Measurements from ENCODE around the gene PSMD3. TPM values are rescaled to one million over a fixed set of nuclear protein-coding genes. Genes with fewer than 3 reads are reported as not detected.
A peak's percentile ranks its signal among the peaks of the same experiment; 100 is the strongest.
"Not testable (repeated sequence)": the region's sequence is repeated elsewhere in the genome, so short reads cannot be mapped to it uniquely, and the experiment has no call there.

The PSMD3 gene
- 124 and 134 TPM in 2 replicates for total RNA-seq

DNA sequence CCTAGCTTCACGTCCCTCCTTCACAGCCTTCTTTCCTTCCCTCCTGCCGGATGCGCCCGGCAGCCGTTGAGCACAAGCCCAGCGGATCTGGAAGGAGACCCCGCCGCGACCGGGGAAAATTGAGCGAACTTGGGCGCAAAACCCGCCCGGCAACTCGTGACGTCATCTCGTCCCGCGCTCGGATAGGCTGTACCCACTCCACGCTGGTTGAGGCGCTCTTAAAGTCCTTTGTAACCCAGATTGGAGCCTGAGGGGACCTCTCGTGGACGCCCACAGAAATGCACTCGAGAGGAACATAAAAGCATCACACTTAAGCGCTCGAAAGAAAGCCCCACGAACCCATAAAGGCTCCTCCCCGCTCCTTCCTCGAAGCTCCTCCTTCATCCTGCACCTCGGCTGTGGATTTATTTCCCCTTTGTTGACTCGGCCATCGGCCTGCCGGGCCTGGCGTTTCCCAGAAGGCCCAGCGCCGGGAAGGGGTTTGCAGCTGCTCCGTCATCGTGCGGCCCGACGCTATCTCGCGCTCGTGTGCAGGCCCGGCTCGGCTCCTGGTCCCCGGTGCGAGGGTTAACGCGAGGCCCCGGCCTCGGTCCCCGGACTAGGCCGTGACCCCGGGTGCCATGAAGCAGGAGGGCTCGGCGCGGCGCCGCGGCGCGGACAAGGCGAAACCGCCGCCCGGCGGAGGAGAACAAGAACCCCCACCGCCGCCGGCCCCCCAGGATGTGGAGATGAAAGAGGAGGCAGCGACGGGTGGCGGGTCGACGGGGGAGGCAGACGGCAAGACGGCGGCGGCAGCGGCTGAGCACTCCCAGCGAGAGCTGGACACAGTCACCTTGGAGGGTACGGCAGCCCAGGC lies at the start of gene PSMD3:
Gene PSMD3, plus strand, starts transcription at position 457 of the 856 bp plus-strand sequence. Its CDS starts 164 bp downstream, at position 621.
- DNase-seq (ENCODE audit: extremely low read depth, low read depth, low spot score), result peak; percentile 100

DNA sequence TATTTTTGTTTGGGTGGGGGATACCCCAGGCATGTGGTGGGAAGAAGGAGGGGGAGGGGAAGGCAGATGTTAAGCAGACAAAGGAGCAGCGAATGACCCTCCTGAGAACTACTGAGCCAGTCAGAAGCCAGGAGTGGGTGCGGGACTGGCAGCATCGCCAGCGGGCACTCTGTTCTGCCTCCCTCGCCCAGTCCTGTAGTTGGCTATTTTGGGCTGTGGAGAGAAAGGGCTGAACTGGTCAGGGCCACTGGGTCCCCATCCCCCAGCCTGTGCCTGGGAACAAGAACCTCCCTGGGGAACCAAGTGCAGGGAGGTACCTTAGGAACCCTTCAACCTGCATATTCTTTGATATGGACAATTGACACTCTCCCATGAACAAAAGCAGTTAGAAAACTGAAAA lies 46.7 kb upstream of the PSMD3 start:
- DNase-seq (ENCODE audit: extremely low read depth, low read depth, low spot score), result no peak

DNA sequence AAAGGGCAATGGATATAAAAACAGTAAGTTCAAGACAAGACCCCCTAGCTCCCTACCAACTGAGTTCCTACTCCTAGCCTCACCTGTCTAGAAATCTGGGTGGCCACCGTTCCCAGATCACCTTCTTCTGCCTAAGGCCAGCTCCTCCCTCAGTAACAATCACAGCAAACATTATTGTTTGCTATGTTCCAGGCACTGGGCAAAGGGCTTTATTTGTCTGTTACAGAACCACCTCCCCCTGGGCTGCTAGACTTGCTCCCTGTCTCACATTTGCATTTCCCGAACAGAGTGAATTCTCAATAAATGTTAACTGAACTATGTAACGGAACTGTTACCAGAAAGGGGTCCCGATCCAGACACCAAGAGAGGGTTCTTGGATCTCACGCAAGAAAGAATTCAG lies 46.3 kb upstream of the PSMD3 start:
- no peak for DNase-seq (ENCODE audit: extremely low read depth, low read depth, low spot score)

DNA sequence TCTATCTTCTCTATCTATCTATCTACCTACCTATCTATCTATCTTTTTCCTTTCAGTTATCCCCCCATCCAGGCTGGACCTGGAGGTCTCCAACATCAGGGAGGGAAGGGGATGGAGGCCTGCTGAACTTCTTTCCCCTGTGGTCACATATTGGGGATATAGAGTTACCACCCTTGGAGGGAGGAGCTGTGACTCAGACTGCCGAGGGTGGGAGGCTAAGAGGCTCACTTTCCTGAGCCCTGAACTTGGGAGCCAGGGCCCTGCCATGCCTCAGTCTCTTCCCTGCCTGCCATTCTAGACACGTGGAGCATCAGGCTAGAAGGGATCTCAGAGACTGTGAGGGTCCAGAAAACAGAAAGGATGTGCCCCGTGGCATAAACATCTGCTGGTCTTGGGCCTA lies 44.7 kb upstream of the PSMD3 start:
- no peak for DNase-seq (ENCODE audit: extremely low read depth, low read depth, low spot score)

DNA sequence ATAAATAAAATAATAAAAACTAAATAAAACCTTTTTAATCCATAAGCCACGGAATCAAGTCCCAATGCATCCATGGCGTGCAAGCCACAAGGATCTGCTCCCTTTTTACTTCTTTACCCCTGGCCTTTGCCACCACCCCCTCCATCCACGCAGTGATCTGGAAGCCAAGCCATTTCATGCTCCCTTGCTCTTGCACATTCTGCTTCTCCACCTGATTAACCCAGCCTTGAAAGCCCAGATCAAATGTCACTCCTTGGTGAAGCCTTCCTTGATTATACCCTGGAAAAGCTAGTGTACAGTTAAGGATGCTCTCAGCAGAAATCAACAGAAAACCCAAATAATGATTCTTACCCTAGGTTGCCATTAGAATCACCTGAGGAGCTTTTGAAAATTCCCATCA lies 43.2 kb upstream of the PSMD3 start:
- DNase-seq (ENCODE audit: extremely low read depth, low read depth, low spot score), result no peak

DNA sequence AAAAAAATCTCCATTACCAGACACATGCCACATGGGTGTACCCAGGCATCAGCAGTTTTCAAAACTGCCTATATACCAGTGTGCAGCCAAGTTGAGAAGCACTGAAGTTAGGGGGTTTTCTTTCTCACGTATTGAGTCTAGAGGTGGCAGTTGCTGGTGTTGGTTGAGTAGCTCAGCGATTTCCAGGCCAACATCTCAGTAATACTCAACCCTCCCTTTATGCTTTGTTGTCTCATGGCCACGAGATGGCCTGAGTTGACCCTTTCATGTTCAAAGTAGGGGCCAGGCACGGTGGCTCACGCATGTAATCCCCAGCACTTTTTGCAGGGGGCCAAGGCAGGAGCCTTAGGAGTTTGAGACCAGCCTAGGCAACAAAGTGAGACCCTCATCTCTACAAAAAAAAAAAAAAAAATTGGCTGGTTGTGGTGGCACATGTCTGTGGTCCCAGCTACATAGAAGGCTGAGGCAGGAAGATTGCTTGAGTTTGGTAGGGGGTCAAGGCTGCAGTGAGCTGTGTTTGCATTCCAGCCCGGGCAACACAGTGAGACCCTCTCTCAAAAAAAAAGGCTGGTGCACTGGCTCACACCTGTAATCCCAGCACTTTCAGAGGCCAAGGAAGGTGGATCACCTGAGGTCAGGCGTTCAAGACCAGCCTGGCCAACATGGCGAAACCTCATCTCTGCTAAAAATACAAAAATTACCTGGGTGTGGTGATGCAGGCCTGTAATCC lies 42.3 kb upstream of the PSMD3 start:
- no peak for DNase-seq (ENCODE audit: extremely low read depth, low read depth, low spot score)

DNA sequence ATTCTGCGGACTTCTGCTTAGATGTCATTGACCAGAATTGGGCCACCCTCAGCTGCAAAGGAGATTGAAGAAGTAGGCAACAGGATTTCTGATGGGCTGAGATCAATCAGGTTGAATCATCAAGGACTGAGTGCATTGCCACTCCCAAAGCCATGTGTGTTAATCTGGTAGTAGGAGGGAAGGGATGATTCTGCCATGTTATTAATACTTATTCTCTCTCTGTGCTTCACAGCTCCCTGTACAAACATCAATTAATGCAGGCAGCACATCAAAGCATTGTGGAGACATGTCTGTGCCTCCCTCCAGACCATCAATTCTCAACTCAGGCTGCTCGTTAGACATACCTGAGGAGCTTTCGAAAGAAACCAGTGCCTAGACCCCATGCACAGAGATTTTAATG lies 41.5 kb upstream of the PSMD3 start:
- DNase-seq (ENCODE audit: extremely low read depth, low read depth, low spot score), result no peak

DNA sequence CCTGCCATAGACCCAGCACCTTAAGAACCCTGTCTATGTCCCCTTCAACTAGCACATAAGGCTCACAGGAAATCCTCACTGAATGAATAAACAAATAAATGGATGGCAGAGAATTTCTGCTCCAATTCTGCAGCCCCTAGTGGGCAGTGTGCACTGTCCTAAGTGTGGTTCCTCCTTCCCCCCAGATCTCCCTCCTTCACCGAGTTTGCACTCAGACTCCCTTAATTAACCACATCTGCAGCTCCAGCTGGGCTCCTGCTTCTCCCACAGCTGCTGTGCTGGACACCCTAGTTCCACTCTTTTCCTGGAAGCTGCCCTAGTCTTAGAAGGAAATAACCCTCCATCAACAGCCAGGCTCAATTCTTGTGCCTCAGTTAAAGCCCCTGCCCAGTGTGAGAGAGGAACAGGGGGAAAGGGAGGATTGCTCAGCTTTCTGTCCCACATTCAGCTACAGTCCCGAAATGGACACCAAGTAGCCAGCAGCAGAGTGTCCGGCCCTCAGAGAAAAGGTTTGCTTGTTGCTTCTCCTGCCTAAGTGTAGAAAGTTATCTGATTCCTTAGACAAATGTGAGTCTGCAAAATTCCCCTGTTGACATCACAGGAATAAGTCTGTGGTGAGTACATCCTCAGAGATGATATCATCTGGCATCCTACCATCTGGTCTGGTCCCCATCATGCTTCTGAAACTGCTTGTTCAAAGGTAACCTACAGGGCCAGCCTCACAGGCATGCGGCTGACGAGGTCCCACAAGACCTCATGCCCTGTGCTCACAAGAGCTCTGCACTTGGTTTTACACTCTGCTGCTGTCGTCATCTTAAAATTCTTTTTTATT lies 40.8 kb upstream of the PSMD3 start:
- DNase-seq (ENCODE audit: extremely low read depth, low read depth, low spot score), result no peak

DNA sequence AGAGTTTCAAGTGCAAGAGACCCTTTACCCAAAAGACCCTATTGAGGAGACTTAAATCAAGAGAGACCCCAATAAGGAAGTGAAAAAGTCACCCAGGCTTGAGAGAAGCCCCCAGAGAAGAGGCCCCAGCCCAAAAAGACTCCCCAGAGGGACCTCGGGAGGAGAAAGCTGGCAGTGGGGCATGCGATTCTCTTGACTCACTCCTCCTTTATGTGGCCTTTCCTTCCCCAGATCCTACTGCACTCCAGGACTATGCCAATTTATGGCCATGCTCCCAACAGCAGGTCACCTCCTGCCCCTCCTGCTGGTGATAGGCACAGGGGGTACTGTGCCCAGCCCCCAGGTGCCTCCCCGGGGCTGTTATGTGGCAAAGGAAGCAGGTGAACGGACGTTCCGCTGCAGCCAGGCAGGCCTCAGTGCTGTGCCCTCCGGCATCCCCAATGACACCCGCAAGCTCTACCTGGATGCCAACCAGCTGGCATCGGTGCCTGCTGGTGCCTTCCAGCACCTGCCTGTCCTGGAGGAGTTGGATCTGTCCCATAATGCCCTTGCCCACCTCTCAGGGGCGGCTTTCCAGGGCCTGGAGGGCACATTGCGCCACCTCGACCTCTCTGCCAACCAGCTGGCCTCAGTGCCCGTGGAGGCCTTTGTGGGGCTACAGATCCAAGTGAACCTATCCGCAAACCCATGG lies 36.8 kb upstream of the PSMD3 start:
- no peak for DNase-seq (ENCODE audit: extremely low read depth, low read depth, low spot score)

DNA sequence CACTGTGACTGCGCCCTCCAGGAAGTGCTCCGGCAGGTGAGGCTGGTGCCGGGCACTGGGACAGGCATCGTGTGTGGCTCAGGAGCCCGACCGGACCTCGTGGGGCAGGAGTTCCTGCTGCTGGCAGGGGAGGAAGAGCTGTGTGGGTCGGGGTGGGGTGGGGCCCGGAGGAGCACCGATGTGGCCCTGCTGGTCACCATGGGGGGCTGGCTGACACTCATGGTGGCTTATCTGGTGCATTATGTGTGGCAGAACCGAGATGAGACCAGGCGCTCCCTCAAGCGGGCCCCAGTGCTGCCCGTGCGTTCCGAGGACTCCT lies 36.3 kb upstream of the PSMD3 start:
- DNase-seq (ENCODE audit: extremely low read depth, low read depth, low spot score), result no peak

DNA sequence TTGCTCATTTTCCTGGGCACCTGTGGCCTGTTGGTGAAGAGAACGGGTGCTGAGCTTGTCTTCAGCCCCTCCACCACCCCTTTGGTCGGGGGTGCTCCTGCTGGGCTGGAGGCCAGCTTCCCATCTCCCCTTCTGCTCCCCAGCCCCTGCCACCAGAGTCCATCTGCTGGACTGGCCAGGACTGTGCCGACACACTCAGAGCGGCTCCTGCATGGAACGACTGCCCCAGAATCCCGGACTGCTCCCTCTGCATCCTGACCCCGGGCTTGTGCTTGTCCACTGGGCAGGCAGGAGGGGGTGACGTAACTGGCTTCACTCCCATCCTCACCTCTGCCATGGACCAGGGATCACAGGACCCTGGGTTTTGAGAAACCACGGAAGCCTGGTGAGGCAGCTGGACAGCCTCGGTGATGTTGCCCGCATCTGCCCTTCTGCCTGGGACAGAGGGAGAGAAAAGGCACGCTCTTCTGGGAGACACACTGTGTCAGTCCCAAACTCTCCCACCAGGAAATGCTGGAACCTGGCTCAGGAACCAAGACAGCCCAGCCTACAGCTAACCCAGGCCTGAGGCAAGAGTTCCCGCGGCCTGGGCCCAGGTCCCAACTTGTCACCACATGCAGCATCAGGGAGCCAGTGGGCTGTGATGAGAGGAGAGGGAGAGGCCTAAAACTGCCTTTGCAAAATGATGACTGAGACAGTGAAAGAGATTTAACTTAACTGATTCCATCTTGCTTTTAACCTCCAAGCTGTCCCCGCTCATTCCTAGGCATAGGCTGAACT lies 33.9 kb upstream of the PSMD3 start:
- no peak for DNase-seq (ENCODE audit: extremely low read depth, low read depth, low spot score)

DNA sequence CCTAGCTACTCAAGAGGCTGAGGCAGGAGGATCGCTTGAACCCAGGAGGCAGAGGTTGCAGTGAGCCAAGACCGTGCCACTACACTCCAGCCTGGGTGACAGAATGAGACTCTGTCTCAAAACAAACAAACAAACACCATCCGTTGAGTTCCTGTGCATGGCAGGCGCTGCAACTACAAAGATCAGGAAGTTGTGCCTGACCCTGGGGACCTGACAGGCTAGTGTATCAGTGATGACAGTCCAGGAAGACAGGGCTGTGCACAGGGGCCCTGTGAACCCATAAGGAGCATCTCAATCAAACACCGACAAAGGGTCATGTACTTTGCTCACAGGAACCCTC lies 32.1 kb upstream of the PSMD3 start:
- DNase-seq (ENCODE audit: extremely low read depth, low read depth, low spot score), result not testable (repeated sequence)

DNA sequence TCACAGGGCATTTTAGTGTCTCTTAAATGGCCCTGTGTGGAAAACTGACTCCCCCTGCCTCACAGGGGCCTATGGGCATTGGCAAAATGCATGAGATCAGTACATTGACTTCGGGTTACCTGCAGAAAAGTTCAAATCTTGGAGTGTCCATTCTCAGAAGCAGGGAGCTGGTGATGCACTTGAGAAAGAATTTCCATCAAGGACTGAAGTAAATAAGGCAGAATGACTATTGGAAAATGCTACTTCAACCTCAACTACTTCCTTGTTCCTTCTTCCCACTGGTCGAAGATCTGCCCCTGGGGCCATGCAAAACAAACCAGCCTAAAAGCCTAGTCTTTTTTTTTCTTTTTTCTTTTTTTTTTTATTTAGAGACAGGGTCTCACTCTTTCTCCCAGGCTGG lies 31.6 kb upstream of the PSMD3 start:
- no peak for DNase-seq (ENCODE audit: extremely low read depth, low read depth, low spot score)

DNA sequence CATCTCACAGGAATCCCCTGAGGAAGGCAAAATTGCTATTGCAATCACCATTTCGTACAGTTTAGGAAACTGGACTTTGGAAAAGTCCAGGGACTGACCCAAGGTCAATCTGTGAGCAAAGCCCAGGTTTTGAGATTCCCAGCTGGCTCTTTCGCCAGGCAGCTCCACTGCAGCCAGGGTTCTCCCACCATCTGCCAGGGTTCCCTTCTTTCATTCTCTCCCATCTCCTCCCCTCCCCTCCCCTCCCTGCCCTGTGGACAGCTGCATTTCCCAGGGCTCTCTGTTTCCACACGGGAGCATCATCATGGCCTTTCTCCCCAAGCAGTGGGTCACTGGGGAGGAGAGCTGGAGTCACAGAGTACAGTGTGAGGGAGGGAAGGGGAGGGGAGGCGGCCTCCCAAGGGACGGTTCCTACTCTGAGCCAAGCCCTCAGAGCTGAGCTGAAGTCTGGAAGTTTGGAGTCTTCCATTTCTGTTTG lies 29.7 kb upstream of the PSMD3 start:
- no peak for DNase-seq (ENCODE audit: extremely low read depth, low read depth, low spot score)

DNA sequence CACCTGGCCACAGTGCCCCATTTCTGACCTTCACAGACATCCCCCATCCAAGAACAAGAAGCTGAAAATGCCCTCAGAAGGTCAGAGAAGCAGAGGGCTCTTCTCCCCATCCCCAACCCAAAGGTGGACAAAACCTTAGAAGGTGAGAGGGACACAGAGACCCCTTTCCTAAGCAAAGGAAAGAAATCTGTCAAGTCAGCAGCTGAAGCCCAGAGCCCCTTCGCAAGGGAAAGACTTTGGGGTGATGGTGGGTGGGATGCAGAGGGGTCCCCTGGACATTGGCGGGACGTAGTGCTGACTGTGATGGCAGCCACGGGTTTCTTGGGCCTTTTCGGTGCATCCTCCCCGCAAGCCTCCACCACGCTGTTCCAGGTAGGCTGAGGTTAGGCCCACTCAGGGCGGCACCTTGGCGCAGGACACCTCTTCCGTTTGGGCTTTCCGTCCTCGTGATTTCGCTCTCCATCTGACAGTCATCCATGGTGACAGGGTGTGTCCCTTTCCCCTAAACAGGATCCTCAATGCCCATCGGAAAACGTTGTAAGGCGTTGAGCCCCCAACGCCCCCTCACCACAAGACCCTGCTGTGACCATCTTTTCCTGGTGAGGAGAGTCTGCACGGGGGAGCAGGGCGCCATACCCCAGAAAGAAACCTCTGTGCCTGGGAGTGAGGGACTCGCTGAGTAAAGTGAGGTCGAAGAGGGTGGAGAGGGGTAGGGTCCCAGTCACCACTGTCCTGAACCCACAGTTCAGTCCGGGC lies 28.5 kb upstream of the PSMD3 start:
- DNase-seq (ENCODE audit: extremely low read depth, low read depth, low spot score), result no peak

DNA sequence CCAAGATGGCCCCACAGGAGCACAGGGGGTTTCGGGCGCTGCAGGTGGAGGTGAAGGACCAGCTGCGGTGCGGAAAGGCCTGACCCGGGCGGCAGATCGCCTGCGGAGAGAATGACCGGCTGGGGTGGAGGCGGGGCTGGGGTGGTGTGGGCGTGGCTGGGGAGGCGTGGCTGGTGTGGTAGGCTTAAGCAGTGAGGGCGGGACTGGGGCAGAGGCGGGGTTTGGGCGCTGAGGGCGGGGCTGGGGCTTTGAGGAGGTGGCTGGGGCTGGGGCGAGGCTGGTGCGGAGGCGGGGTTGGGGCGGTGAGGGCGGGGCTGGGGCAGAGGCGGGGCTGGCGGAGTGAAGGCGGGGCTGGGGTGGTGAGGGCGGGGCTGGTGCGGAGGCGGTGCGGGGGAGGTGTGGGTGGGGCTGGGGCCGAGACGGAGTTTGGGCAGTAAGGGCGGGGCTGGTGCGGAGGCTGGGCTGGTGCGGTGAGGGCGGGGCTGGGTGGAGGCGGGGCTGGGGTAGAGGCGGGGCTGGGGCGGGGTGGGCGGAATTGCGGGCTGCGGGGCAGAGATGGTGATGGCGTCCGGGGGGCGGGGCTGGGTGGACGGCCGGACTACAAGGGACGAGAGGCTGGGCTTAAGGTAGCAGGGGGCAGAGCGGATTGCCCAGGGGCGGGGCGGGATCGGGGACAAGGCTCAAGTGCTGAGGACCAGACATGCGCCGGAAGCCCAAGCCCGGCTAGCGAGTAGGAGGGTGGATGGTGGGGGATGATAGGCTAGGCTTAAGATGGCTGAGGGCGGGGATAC lies 27.7 kb upstream of the PSMD3 start:
- DNase-seq (ENCODE audit: extremely low read depth, low read depth, low spot score), result peak; percentile 39

DNA sequence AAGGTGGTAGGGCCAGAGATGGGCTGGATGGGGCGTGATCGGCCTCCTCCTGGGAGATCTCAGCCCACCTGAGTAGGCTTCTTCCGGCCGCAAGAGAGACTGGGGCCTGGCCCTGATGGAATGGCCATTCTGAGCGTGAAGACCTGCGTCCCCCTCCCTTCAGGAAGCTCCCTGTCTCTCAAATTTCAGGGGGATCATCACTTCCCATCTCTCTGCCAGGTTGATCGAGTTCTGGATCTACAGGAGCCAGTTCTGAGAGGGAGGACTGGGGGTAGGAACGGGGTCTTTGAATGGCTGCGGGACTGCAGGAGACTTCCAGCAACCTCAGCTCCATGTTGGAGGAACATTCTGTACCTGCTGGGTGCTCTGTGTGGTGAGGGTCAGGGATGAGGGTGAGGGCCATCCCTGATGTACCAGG lies 27.1 kb upstream of the PSMD3 start:
- no peak for DNase-seq (ENCODE audit: extremely low read depth, low read depth, low spot score)

DNA sequence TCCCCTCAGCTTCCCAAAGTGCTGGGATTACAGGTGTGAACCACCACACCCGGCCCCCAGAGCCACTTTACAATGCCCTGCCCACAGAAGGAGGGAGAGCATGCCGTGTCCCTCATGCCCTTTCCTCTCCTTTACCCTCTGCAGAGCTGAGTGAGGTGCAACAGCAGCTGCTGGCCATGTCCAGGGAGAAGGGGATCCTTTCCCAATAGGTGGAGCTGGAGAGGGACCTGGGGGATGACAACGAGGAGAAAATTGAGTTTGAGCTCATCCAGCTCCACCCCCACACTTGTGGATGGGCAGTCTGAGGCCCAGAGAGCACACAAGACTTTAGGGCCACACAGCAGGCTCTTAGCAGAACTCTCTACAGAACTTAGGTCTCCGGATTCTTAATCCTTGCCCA lies 25.7 kb upstream of the PSMD3 start:
- DNase-seq (ENCODE audit: extremely low read depth, low read depth, low spot score), result no peak
